GM11168 (cell line): ENCODE results near the gene MCOLN1.

Experiments
- in situ Hi-C: fragments of 300-500 bp; cut with MboI; formaldehyde crosslinking; loops from one replicate; pipeline ENCODE4 v1.12.0; 2022; ENCODE audit warnings: low sequenced_read_pairs; ENCODE audit not compliant: unreplicated experiment

Gene MCOLN1

DNA sequence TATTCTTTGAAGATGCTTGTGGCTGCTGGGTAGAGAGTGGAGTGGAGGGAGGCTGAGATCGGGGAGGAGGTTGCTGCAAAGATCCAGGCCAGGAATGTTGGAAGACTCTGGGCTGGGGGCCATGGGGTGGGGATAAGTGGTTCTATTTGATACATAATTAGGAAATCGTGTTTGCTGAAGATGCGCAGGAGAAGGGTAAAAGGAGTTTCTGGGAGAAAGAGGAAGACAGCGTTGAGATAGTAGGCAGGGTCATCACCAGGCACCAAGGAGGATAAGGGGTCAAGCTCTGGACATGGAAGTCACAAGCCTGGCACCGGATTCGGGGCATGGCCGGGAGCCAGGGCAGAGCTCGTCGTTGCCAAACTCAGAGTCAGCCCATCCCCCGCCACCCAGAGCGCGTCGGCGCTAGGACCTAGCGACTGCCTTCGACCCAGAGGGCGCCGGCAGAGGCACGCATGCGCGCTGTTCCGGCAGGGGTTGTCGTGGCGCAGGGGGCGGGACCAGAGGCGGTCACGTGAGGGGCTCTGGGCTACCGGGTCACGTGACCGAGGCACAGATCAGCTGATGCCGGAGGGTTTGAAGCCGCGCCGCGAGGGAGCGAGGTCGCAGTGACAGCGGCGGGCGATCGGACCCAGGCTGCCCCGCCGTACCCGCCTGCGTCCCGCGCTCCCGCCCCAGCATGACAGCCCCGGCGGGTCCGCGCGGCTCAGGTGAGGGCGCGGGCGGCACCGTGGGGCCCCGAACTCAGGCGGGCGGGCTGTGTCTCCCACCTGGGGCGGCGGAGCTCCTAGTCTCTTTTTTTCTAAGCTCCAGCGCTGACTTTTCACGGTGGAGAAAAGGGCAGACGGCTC lies at the start of gene MCOLN1:
Gene MCOLN1 (plus strand): TSS at position 553 of the 851 bp plus-strand sequence. CDS start 127 bp downstream, at position 680.
- in situ Hi-C loops, result no loop called here

DNA sequence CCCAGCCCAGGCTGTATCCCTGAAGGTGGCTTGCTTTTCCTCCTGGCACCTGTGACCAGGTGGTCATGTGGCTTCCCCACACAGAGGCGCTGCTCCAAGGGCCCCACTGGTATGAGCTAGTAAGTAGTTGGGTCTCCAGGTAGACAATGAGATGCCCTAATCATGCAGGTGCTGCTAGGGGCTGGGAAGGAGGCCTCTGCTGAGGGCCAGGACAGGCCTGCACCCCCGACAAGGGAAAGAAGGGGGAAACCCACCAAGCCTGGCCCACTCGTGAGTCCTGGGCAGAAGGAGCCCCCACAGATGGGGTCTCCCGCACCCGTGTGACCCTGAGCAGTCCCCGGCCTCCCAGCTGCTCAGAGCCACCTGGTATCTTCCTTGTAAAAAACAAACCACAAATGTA lies 46.8 kb upstream of the MCOLN1 start:
- in situ Hi-C loops, result no loop called here

DNA sequence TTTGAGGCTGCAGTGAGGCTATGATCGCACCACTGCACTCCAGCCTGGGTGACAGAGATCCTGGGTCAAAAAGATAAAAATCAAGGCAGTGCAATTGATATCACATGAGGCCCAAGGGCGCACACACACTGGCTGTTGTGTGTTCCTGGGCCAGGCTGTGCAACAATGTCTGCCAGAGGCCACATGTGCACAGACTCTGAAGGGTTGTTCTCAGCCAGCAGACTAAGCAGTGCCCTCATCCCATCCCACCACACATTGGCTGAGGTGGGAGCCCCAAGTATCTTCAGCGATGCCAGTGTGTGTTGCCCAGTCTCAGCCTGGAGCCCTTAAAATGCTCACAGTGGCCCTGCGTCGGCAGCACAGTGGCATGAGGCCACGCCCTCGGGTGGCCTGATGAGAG lies 46.2 kb upstream of the MCOLN1 start:
- in situ Hi-C loops, result no loop called here

DNA sequence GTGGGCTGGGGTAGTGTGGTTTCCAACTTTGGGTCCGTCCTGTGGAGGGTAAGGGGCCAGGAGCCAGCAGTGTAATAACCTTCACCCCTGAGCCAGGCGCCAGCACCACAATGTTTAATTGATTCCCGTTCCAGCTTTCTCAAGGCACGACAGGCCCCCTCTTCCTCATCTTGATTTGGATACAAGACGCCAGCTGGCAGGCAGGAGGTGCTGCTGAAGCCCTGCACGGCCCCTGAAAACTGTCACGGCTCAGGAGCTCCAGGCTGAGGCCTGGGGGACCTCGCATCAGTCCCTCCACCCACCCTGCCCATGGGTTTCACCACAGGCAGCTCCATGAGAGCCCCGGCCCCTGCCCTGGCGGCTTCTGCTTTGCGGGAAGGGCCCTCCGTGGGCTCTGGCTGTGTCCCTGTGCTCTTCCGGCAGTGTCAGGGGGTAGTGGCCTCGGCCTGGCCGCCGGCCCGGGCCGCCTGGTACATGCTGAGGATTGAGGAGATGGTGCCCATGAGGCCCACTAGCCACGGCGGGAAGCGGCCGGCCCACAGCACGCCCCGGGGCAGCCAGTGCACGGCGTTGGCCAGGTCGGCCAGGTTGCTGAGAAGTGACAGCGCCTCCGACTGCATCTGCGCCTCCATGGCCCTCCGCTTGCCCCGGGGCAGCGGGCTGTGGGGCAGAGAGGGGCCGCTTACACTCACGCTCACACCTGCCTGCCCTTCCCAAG lies 45.5 kb upstream of the MCOLN1 start:
- in situ Hi-C loops, result no loop called here

DNA sequence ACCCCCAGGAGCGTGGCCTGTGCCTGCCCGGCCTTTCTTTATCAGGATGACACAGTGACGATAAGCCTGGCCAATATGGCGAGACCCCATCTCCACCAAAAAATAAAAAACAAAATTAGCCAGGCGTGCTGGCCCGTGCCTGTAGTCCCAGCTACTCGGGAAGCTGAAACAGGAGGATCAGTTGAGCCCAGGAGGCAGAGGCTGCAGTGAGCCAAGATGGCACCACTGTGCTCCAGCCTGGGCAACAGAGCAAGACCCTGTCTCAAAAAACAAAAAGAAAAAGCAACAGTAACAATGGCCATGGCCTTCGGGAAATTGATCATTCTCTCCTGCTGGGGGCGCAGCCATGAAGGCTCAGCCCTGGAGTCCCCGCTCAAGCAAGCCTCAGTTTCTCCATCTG lies 44.7 kb upstream of the MCOLN1 start:
- in situ Hi-C loops, result no loop called here

DNA sequence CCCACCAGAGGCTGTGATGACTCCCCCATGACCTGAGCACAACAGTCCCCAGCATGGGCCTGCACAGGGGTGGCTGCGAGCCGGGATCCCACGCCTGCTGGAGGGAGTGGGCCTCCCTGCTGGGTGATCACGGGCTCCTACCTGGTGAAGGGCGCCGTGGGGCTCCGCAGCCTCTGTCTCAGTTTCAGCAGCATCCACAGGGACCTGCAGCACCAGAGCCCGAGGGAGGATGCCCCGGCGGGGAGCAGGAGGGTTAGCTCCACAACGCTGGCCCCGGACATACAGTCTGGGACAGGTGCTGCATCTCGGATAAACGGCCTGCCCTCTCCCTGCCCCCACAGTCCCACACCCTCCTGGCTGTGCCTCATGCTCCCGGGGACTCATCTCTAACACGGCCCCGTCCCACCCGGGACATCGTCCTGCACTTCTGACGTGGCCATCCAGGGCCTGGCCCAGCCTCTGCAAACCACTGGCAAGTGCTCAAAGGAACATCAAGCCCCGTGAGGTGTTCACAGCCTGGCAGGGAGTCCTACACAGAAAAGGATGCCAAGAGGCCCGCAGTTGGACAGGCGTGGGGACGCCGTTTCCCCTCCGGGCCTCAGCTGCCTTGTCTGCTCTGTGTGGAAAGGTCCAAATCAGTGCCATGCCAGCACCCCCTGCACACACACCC lies 44.1 kb upstream of the MCOLN1 start:
- in situ Hi-C loops, result no loop called here

DNA sequence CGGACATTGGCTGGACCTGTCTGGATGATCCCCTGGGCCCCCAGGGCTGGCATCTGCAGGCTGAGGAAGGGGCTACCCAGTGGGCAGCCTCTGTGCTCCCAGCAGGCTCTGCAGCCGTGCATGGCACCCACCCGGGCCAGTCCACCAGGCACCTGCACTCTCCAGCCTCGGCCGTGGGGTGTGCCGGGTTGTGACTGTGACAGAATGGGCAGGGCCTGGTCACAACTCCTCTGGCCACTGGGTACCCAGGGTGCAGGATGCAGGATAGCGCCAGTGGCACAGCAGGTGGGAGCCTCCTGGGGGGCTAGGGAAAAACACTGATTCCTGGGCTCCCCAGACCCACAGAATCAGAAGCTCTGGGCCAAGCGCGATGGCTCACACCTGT lies 43.6 kb upstream of the MCOLN1 start:
- in situ Hi-C loops, result no loop called here

DNA sequence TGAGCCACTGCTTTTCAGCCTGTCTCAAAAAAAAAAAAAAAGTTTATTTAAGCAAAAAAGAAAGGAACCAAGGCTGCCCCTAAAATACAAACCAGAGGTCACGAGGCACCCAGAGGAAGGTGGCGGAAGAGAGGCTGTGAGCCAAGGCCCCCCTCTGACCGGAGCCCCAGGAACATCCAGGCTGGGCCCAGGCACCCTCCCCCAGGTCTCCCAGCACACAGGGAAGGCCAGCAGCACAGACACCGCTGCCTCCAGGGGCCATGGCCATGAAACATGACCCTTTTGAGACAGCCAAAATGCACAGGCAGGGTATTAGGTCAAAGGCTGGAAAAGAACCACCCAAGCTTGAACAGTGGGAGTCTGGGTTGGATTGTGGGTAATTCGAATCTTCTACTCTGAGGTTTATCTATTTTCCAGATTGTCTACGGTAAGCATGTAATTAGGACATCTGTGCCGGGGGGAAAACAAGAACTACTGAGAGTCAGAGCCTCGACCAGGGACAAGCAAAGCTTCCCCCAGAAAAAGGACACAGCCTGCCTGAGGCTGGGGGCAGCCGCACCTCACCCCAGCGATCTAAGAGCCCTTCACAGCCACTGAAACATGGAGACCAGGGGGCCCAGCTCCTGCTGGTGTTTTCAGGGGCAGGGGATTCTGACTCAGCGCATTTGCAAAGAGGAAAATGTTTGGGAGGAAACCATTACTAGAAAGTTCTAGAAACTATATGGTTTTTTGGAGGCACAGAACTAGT lies 42.0 kb upstream of the MCOLN1 start:
- in situ Hi-C loops, result no loop called here

DNA sequence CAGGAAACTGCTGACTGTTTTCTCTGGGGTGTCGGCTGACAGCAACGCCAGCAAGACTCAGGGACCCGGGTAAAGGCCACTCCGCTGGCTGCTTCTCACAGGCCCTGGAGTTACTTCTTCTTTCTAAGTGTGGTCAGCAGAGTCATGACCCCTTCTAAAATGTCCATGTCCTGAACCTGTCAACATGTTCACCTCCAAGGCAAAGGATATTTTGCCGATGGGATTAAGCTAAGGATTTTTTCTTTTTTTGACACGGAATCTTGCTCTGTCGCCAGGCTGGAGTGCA lies 41.5 kb upstream of the MCOLN1 start:
- in situ Hi-C loops, result no loop called here

DNA sequence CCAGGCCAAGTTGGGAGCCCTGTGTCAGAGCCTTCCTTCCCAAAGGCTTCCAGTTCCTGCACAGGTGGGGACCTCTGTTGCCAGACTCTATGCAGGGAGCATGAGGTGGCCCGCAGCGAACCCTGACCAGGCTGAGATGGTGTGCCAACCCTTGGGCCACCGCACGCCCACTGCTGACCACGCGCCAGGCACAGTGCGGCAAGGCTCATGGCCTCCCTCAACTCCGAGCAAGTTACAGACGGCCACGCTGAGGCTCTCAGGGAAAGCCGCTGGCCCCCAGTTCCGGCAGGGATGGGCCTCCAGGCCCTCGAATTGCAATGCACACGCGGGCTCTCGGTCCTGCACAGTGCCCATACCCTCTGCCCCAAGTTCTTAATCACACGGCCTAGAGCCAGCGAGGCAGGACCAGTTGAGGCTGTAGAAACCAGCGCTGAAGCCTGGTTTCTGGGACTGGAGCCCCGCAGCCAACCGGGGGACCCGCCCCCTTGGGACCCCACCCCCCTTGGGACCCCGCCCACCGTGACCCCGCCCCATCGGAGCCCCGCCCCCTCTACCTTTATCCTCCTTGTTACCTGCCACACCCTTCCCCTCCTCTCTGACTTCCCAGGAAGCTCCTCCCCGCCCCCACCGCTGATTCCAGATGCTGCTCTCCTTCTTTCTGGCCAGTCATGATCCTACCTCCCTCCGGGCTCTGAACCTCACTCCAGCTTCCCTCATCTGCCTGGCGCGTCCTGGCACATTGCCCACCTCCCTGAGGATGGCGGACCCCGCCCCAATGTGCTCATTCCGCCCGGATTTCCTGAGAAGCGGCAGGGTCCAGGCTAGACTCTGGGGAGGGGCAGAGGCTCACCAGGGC lies 39.6 kb upstream of the MCOLN1 start:
- in situ Hi-C loops, result no loop called here

DNA sequence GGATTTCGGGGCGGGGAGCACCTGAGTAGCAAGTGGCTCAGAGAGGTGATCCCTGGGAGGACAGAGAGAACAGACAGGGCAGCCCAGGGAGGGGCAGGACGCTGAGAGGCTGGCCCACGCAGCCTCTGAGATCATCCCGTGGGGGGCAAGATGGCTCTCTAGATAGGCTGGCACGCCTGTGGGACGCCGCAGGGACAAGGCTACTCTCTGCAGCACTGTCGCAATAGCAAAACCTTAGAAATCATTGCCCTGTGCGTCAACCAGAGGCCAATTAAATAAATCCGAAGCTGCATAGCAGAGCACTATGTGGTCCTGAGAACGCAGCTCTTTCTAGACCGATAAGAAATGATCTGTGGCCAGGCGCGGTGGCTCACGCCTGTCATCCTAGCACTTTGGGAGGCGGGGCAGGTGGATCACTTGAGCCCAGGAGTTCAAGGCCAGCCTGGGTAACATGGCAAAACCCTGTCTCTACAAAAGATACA lies 38.7 kb upstream of the MCOLN1 start:
- in situ Hi-C loops, result no loop called here

DNA sequence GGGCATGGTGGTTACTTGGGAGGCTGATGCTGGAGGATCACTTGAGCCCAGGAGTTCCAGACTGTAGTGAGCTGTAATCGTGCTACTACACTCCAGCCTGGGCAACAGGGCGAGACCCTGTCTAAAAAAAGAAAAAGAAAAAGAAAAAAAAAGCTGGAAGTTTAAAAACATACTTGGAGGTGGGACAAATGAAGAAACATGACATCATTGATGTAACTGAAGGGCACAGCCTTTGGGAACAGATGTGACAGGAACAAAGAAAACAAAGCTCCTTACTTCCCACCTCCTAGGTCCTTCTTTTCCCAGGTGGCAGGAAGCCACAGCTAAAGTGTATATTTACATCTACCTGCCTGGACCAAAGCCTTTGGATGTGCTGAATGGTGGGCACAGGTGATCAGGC lies 35.5 kb upstream of the MCOLN1 start:
- in situ Hi-C loops, result no loop called here

DNA sequence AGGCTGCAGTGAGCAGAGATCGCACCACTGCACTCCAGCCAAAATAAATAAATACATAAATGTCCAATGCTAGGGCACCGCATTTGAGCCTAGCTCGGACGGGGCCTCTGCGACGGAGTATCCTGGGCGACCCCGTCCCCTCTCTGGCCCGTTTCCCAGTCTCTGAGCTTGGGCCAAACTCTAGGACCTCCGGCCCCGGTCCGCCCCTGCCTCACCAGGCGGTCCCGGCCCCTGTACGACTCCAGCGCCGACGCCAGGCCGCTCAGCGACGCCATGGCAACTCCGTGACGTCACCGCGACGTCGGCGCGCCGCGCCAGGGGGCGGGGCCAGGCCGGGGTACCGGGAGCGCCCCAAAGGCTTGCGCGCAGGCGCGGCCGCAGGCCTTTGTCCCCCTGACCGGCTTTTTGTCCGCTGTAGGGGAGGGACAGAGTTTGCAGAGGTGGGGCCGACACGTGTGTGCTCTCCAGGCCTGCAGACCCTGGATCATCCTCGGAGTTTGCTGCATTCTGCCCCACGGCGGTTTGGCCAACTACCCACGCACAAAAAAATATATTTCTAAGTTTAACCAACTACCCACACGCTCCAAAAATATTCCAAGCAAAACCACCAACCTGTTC lies 33.6 kb upstream of the MCOLN1 start, which contains the start of gene PEX11G:
Gene PEX11G (minus strand): TSS at position 300 of the 618 bp plus-strand sequence. CDS start 25 bp downstream, at position 275.
- in situ Hi-C loops, result no loop called here

DNA sequence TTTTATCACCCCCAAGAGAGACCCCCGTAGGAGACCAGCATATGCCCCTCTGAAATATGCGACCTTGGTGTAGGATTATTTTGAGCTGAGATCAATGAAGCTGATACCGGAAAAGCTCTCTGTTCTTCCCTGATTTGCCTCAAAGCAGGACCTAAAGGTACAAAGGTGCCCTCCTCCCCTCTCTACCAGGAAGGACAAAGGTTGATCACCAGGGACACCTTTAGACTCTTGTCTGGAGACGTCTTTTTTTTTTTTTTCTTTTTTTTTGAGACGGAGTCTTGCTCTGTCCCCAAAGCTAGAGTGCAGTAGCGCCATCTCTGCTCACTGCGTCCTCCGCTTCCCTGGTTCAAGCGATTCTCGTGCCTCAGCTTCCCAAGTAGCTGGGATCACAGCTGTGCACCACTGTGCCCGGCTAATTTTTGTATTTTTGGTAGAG lies 32.8 kb upstream of the MCOLN1 start:
- in situ Hi-C loops, result no loop called here

DNA sequence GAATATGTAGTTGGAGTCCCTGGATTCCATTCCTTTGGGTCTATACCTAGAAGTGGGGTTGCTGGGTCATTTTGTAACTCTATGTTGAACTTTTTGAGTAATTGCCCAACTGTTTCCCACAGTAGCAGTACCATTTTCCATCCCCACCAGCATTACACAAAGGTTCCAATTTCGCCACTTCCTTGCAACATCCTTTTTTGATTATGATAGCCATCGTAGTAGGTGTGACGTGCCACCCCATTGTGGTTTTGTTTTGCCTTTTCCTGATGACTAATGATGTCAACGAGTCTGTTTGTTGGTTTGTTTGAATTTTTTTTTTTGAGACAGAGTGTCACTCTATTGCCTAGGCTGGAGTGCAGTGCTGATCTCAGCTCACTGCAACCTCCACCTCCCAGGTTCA lies 30.3 kb upstream of the MCOLN1 start:
- in situ Hi-C loops, result no loop called here

DNA sequence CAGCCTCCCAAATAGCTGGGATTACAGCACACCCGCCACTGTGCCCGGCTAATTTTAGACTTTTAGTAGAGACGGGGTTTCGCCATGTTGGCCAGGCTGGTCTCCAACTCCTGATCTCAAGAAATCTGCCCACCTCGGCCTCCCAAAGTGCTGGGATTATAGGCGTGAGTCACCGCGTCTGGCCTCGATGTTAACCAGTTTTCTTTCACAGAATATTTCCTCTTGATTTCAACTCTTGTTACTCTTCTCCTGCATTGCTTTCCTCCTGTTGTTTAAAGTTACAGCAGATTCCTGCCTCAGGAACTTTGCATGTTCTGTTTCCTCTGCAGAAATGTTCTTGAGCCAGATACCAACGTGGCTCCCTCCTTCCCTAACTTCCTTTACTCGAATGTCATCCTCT lies 29.9 kb upstream of the MCOLN1 start:
- in situ Hi-C loops, result no loop called here

DNA sequence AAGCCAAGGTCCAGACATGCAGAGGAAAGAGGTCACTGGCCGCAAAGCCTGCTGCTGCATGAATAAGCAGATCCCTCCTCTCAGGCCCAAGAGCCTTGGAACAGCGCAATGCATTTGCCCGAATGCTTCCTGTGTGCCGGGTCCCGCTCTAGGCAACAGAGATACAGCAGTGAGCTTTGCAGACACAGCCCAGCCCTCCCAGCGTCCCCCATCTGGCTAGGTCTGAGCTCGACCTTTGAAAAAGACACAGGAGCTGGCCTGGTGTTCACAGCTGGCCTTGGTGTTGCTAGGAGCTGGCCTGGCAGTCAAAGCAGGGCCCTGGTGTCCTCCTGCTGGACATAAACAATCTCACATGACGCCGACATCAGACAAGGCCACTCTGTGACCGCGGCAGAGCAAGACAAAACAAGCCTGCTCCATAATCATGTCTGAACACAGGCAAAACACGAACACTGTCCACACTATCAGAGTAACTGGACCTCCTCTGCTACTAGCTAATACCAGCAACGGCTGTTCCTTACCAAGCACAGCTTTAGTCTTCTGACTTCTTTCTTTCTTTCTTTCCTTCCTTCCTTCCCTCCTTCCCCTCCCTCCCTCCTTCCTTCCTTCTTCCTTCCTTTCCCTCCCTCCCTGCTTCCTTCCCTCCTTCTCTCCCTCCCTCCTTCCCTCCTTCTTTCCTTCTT lies 27.9 kb upstream of the MCOLN1 start:
- in situ Hi-C loops, result no loop called here

DNA sequence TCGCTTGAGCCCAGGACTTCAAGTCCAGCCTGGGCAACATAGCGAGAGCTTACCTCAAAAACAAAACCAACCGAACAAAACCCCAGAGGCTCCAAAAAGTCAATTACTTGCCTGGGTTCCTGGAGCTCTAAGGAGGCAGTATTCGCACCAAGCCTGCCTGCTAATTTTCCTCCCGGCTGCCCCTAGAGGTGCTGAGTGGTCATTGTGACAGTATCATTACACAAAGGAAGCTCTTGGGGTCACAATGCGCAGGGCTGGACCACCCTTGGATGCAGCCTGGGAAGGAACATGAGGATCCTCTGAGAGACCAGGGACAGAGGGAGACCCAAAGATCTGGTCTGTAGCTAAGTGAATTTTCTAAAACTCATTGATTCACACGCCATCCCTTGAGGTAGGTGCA lies 25.1 kb upstream of the MCOLN1 start:
- in situ Hi-C loops, result no loop called here
